Adrenal gland (tissue), 12 donors: ENCODE measurements around the gene EZH2. TPM values are rescaled to one million over a fixed set of nuclear protein-coding genes. Genes with fewer than 3 reads are reported as not detected.
A peak's percentile ranks its signal among the peaks of the same experiment; 100 is the strongest.

Experiments
- DNase-seq, 7 donors: peaks; one replicate each; pipeline ENCODE4 v3.0.0-alpha.2; 2019 to 2020
- H3K27ac ChIP-seq, 5 donors: fragments of 200-600 bp; sonication (generic) in 4 of 5; 1 replicate in 3 of 5; 2 replicates in 2 of 5; pipeline versions ENCODE4 v1.5.1 to v1.8.0; 2016 to 2020; ENCODE audit warnings: mild to moderate bottlenecking in 1 of 5
- H3K27me3 ChIP-seq: fragments of 200-600 bp; 2 replicates; pipeline ENCODE4 v1.8.0; 2021
- H3K36me3 ChIP-seq, 2 donors: fragments of 200-600 bp; replicated peaks in 1 of 2; 1 replicate in 1 of 2; 2 replicates in 1 of 2; pipeline versions ENCODE4 v1.5.1 to v1.8.0; 2018 to 2022
- H3K4me1 ChIP-seq, 2 donors: fragments of 200-600 bp; replicated peaks in 1 of 2; 1 replicate in 1 of 2; 2 replicates in 1 of 2; pipeline versions ENCODE4 v1.5.1 to v1.8.0; 2018 to 2021
- H3K4me3 ChIP-seq, 4 donors: fragments of 200-600 bp; sonication (generic) in 3 of 4; one replicate each; pipeline ENCODE4 v1.5.1; 2016 to 2018
- H3K9me3 ChIP-seq, 3 donors: fragments of 200-600 bp; sonication (generic) in 1 of 3; replicated peaks in 1 of 3; 1 replicate in 2 of 3; 2 replicates in 1 of 3; pipeline versions ENCODE4 v1.5.1 to v1.8.0; 2016 to 2021
- POLR2A ChIP-seq, 2 donors: fragments of 450-650 bp; IDR thresholded peaks; one replicate each; pipeline ENCODE4 v1.6.1; 2017; ENCODE audit warnings: antibody characterized with exemption in 2 of 2, mild to moderate bottlenecking in 2 of 2, moderate library complexity in 1 of 2
- WGBS, 4 donors: extraction: QIAGEN DNeasy Blood & Tissue Kit in 2 of 4; methylation state at CpG; one replicate each; pipeline versions ENCODE4 v1.1.5 to v1.1.7; 2013 to 2017; 5-methylcytosine and 5-hydroxymethylcytosine counted together
- intact Hi-C, 2 donors: fragments of 100-400 bp; cut with DNase I; formaldehyde crosslinking; loops; one replicate each; pipeline versions ENCODE4 v1.14.1 to v1.15.0; 2022 to 2023
- polyA plus RNA-seq, 3 donors: library from polyadenylated mRNA; stranded (reverse); fragments of 200-250 nt in 2 of 3; fragments of 350-450 nt in 1 of 3; fragmentation: Illumina TruSeq in 1 of 3; extraction: RNeasy Lipid Tissue Mini Kit (QIAGEN cat#74804) in 1 of 3; gene quantifications; one replicate each; pipeline ENCODE4 v1.2.3, GENCODE V29; 2013 to 2014
- total RNA-seq, 9 donors: library from RNA; depleted of rRNA in 4 of 9; stranded (reverse); fragments of >200 nt in 4 of 9; fragments of 120-200 nt in 1 of 9; fragmentation: NEBNext Ultra II Directional in 1 of 9; extraction: Animal tissue kit (Norgen Biotek cat#: 25700) in 1 of 9; gene quantifications; one replicate each; pipeline versions ENCODE4 v1.1.0 to v1.2.4, GENCODE V29; 2013 to 2023
- TF ChIP-seq, protein P1 (sequence below), 6 experiments: fragments of 450-650 bp in 4 of 6; fragments of 200-600 bp in 2 of 6; sonication (generic) in 1 of 6; IDR thresholded peaks; 1 replicate in 5 of 6; 2 replicates in 1 of 6; pipeline versions ENCODE4 v1.5.1 to v1.8.0; 2016 to 2021; ENCODE audit warnings: antibody characterized with exemption in 6 of 6, mild to moderate bottlenecking in 2 of 6, moderate library complexity in 1 of 6
- donor health status: healthy with polysubstance abuse.
- donor health status: Bipolar disorder and iron deficiency.
- donor health status: DM: yes; HTN: yes; CAD: no.
- donor health status: DM: no; HTN: no; CAD: no.
- donor health status: DM: no; HTN: no; CAD: no.
- donor health status: DM: yes; HTN: yes; CAD: no.

Gene EZH2
- total and polyA plus RNA-seq, 12 donors, result 0.61 to 11.6 (median 2.3) TPM

DNA sequence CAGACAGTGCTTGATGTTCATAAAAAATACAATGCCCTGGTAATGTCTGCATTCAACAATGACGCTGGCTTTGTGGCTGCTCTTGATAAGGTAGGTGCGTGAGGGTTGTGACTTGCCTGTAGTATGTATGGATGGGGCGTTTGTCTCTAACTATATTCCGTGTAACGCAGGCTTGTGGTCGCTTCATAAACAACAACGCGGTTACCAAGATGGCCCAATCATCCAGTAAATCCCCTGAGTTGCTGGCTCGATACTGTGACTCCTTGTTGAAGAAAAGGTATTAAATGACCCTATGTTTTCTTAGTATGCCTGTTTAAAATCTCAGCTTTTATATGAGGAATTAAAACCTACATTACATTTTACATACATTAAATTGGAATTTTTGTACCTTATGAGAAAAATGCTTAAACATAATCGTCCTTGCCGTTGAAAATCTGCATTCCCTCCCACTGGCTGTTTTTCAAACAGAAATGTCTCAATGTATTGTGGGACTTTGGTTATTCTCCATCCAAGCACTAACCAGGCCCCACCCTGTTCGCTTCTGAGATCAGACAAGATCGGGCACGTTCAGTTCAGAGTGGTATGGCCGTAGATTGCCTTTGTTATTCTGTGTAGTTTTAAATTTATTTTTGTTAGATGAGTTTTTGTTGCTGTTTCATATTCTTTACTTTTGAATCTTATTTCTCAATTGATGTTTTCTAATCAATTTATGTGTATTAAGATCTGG lies 100.1 kb downstream of the EZH2 start:
- no peaks in the 10 kb centered on the region for H3K27me3 ChIP-seq
- H3K27ac ChIP-seq, result no peak overlapping the region
- H3K4me3 ChIP-seq, result no peak overlapping the region
- peaks cover 0 to 7% of the 10 kb centered on the region in 2 donors for H3K4me1 ChIP-seq
- DNase-seq, result peak in 1 of 7 donors; percentile 31
- 91 to 96% (median 94%) methylated on average over 15 of the region's 15 CpGs for WGBS, 4 donors
- TF ChIP-seq POLR2A (IDR thresholded peaks at IDR 0.05), result no peak
- TF ChIP-seq, protein P1, sequence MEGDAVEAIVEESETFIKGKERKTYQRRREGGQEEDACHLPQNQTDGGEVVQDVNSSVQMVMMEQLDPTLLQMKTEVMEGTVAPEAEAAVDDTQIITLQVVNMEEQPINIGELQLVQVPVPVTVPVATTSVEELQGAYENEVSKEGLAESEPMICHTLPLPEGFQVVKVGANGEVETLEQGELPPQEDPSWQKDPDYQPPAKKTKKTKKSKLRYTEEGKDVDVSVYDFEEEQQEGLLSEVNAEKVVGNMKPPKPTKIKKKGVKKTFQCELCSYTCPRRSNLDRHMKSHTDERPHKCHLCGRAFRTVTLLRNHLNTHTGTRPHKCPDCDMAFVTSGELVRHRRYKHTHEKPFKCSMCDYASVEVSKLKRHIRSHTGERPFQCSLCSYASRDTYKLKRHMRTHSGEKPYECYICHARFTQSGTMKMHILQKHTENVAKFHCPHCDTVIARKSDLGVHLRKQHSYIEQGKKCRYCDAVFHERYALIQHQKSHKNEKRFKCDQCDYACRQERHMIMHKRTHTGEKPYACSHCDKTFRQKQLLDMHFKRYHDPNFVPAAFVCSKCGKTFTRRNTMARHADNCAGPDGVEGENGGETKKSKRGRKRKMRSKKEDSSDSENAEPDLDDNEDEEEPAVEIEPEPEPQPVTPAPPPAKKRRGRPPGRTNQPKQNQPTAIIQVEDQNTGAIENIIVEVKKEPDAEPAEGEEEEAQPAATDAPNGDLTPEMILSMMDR (IDR thresholded peaks at IDR 0.05), result no peak
- no peaks in the 10 kb centered on the region for H3K9me3 ChIP-seq
- intact Hi-C loops, result no loop called here
- H3K36me3 ChIP-seq, result peaks cover 0 to 65% of the 10 kb centered on the region in 2 donors

DNA sequence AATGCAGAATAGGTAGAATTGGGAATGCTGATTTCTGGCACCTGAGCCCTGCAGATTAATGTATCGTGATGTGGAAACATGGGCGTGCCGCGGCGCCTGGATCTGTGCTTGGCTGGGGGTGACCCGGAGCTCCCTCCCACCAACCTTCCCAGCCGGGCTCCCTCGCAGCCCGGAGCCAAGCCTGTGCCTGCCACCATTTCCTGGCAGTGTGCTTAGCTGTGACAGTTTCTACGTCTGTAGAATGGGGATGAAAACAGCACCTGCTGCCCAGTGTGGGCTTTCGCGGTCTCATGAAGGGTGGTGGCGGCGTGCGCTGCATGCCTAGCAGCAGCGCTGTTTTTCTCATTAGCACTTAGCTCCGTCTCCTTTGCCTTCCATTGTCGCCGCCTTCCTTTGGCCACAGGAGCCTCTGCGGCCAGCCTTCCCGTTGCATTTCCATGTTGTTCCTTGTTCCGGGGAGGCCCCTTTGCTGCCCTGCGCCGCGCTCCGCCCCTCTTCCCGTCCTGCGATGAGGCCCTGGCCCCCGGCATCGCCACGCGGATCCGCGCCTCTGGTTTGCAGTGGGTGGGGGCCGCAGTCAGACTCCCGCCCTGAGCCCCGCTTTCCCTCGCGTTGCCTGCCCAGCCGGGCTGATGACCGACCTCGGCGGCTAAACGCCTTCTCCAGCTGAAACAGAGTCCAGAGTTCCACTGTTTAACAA lies 101.2 kb downstream of the EZH2 start:
- Histone ChIP-seq H3K4me1 (peaks cover 0 to 7% of the 10 kb centered on the region in 2 donors), H3K9me3 (no peaks in the 10 kb centered on the region), H3K4me3 (no peak overlapping the region), H3K36me3 (peaks cover 0 to 55% of the 10 kb centered on the region in 2 donors), H3K27me3 (no peaks in the 10 kb centered on the region), H3K27ac (no peak overlapping the region)
- 75 to 90% (median 88%) methylated on average over 44 of the region's 44 CpGs for WGBS, 4 donors
- intact Hi-C loops, result no loop called here
- DNase-seq, result peak in 1 of 7 donors; percentile 35
- TF ChIP-seq POLR2A (IDR thresholded peaks at IDR 0.05), result no peak
- TF ChIP-seq, protein P1 (IDR thresholded peaks at IDR 0.05), result no peak

- DNase-seq, result no peak
- WGBS, 4 donors, result 89 to 100% (median 93%) methylated on average over 1 of the region's 1 CpG; no CpG with 5 or more reads in 1 of the 4 donors
- H3K9me3 ChIP-seq, result no peaks in the 10 kb centered on the region
- no peak for TF ChIP-seq POLR2A (IDR thresholded peaks at IDR 0.05)
- TF ChIP-seq, protein P1 (IDR thresholded peaks at IDR 0.05), result no peak
- H3K27me3 ChIP-seq, result no peaks in the 10 kb centered on the region
- peaks cover 0 to 21% of the 10 kb centered on the region in 2 donors for H3K36me3 ChIP-seq
- H3K27ac ChIP-seq, result no peak overlapping the region
- no peaks in the 10 kb centered on the region for H3K4me1 ChIP-seq
- H3K4me3 ChIP-seq, result no peak overlapping the region
- intact Hi-C loops, result no loop called here
These were observed 109.6 kb downstream of the EZH2 start for GRCh38 chr7:148774471-148774870.

DNA sequence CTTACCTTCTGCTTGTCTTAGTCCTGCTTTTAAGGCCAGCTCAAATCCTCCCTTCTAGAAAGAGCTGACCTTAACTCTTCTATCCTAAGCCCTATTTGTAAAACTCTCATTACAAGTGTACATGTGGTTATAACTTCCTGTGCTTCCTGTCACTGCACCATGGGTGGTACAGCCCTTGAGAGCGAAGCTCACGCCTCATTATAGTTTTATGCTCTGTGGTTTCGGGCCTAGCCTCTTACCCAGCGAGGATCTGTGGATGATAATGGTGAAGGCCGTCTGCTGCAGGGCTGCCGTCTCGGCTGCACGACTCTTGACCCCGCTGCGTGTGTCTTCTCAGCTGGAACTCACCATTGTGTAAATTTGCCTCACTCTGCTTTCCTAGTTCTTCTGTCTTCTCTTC lies 110.8 kb downstream of the EZH2 start:
- intact Hi-C loops, result no loop called here
- WGBS, 4 donors, result 69 to 79% (median 75%) methylated on average over 10 of the region's 10 CpGs
- DNase-seq, result no peak
- no peaks in the 10 kb centered on the region for H3K4me1 ChIP-seq
- H3K27me3 ChIP-seq, result no peaks in the 10 kb centered on the region
- no peaks in the 10 kb centered on the region for H3K9me3 ChIP-seq
- H3K27ac ChIP-seq, result no peak overlapping the region
- TF ChIP-seq, protein P1 (IDR thresholded peaks at IDR 0.05), result no peak
- H3K36me3 ChIP-seq, result peaks cover 0 to 30% of the 10 kb centered on the region in 2 donors
- H3K4me3 ChIP-seq, result no peak overlapping the region
